Urinary bladder (tissue), 4 donors: Measurements from ENCODE around the gene SPDEF. TPM values are rescaled to one million over a fixed set of nuclear protein-coding genes. Genes with fewer than 3 reads are reported as not detected.

ENCODE experiments used
- DNase-seq: peaks from one replicate; pipeline ENCODE4 v3.0.0-alpha.2; 2015; ENCODE audit errors: extremely low spot score
- H3K27ac ChIP-seq: one replicate; pipeline ENCODE4 v1.5.1; 2013; ENCODE audit warnings: low read depth, mild to moderate bottlenecking, moderate library complexity
- H3K36me3 ChIP-seq: one replicate; pipeline ENCODE4 v1.6.1; 2013; ENCODE audit warnings: mild to moderate bottlenecking, moderate library complexity; ENCODE audit not compliant: insufficient read depth
- H3K4me1 ChIP-seq: one replicate; pipeline ENCODE4 v1.6.1; 2013; ENCODE audit warnings: mild to moderate bottlenecking, moderate library complexity; ENCODE audit not compliant: insufficient read depth
- H3K4me3 ChIP-seq: one replicate; pipeline ENCODE4 v1.5.1; 2013; ENCODE audit warnings: low read depth, low read length
- WGBS: extraction: QIAGEN DNeasy Blood & Tissue Kit; methylation state at CpG from one replicate; pipeline ENCODE4 v1.1.7; 2013; 5-methylcytosine and 5-hydroxymethylcytosine counted together
- polyA plus RNA-seq: library from polyadenylated mRNA; stranded (reverse); fragments of 200-250 nt; gene quantifications from one replicate; pipeline ENCODE4 v1.2.3, GENCODE V29; 2013
- total RNA-seq: library from RNA; depleted of rRNA; stranded (reverse); fragments of >200 nt; gene quantifications from one replicate; pipeline ENCODE4 v1.2.3, GENCODE V29; 2014
- donor health status: healthy with polysubstance abuse.
- donor health status: healthy.

Gene SPDEF
- total and polyA plus RNA-seq, 2 donors, result 0.16 TPM

DNA sequence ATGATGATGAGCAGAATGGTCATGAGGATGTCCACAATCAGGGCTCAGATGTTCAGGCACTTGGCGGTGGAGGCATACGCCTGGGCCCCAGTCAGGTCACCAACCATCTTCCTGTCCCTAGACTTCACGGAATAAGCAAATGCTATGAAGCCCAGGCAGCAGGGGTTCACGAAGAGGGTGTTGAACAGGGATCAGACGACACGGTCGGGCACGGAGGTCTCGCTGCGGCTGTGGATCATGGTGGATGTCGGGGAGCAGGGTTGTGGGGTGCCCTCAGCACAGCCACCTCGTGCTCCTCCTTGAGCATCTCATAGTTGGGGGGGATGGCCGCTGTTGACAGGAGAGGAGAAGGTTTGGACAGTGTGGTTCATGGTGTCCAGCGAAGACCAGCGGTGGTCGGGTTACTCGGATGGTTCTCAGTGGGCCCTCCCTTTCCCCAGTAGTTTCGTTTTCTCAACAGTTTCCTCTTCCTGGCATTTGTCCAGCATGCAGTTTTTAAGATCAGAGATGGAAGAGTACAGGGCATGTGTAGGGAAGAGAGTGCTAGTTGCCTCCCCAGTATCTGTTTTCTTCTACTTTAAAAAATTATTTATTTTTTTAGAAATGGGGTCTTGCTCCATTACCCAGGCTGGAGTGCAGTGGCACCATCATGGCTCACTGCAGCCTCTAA lies 20.3 kb upstream of the SPDEF start:
- H3K36me3 ChIP-seq, result no peaks in the 10 kb centered on the region
- WGBS, result 83% methylated on average over 18 of the region's 18 CpGs
- no peaks in the 10 kb centered on the region for H3K4me1 ChIP-seq
- no peak overlapping the region for H3K4me3 ChIP-seq
- no peak for DNase-seq
- H3K27ac ChIP-seq, result no peak overlapping the region

DNA sequence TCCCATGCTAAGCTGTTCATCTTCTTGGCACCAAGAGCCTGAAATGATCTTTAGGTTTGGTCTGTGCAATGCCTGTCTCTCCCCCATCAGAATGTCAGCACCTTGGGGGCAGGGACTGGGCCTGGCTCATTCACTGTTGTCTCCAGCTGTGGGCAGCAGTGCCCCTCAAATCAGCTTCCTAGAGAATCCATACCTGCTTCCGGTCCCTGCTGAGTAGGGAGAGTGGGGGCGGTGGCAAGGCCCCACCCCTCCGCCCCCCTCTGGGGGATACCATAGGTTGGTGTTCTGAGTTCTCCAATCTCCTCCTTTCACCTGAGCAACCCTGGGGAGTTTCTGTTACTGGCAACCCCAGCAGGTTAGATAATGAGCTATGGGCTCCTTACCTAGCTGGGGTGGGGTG lies 19.2 kb upstream of the SPDEF start:
- Histone ChIP-seq H3K27ac (no peak overlapping the region), H3K4me3 (no peak overlapping the region), H3K4me1 (no peaks in the 10 kb centered on the region), H3K36me3 (no peaks in the 10 kb centered on the region)
- DNase-seq, result no peak
- WGBS, result 60% methylated on average over 3 of the region's 3 CpGs

DNA sequence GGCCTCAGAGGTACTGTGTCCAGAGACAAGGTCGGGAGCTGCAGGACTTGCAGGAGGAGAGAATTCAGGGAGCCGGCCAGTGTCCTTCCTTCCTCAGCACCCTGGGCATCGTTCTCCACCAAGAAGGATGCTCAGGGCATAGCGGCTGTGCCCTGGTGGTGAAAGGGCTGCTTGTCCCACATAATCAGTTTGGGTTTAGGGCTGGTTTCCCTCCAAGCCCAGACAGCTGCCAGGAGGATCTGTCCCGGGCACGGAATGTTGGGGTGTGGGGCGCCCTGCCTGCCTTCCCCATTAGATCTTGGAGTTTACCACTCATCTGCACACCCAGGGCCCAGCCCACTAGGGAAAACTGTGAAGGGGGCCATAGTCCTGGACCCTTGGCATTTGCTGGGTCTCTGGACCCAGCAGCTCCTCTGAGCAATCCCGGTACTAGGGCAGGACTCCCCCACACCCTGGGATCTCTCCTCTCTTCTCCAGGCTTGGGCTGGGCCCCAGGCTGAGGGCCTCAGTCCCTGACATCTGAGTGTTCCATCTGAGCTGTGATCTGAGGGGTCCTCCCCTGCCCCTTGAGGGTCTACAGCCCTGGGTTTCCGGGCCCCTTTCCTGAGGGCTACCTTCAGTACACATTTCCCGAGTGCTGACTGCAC lies 18.6 kb upstream of the SPDEF start:
- Histone ChIP-seq H3K27ac (no peak overlapping the region), H3K4me1 (no peaks in the 10 kb centered on the region), H3K36me3 (no peaks in the 10 kb centered on the region), H3K4me3 (no peak overlapping the region)
- DNase-seq, result no peak
- WGBS, result 77% methylated on average over 10 of the region's 10 CpGs

DNA sequence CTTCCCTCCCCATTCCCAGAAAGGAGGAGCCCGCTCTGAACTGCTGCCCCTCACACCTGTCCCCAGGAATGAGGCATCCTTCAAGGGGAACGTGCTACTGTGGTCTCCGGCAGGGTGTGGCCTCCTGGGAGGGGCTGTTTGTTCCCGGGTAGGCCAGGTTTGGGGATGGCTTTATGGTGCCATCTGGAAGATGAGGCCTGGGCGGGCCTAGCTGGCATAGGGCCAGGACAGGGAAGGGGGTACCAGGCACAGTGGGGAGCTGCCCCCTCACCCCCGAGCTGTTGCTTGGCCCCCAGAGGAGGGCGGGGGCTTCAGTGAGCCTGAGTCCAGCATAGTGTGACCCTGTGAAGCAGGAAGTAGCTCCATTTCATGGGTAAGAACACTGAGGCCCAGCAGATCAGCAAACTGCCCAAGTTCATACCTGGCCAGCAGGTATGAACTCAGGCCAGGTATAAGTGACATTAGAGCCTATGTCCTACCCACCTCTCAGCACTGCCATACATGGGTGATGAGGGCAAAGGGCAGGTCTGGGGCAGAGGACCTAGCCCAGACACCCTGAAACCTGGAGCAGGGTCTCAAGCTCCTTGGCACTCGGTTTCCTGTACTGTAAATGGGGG lies 17.5 kb upstream of the SPDEF start:
- no peak overlapping the region for H3K27ac ChIP-seq
- H3K4me3 ChIP-seq, result no peak overlapping the region
- H3K4me1 ChIP-seq, result no peaks in the 10 kb centered on the region
- no peaks in the 10 kb centered on the region for H3K36me3 ChIP-seq
- no peak for DNase-seq
- WGBS, result 67% methylated on average over 8 of the region's 8 CpGs

DNA sequence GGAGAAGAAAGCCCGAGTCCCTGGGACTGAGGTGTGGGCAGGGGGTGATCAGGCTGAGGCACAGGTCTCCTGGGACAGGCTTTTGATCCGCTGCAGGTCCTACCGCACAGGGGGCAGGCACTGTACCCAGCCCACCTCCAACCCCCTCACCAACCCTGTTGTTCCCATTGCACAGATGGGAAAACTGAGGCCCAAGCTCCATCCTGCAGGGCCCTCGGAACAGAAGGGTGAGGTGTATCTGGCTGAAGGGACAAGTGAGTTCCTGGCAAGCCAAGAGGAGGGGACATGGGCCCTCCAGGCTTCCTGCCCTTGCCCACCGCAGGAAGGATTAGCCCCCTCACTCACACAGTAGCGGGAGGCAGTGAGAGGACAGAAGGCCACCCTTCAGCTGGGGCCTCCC lies 16.5 kb upstream of the SPDEF start:
- no peak overlapping the region for H3K27ac ChIP-seq
- 86% methylated on average over 6 of the region's 6 CpGs for WGBS
- no peak for DNase-seq
- no peaks in the 10 kb centered on the region for H3K4me1 ChIP-seq
- H3K36me3 ChIP-seq, result no peaks in the 10 kb centered on the region
- no peak overlapping the region for H3K4me3 ChIP-seq

DNA sequence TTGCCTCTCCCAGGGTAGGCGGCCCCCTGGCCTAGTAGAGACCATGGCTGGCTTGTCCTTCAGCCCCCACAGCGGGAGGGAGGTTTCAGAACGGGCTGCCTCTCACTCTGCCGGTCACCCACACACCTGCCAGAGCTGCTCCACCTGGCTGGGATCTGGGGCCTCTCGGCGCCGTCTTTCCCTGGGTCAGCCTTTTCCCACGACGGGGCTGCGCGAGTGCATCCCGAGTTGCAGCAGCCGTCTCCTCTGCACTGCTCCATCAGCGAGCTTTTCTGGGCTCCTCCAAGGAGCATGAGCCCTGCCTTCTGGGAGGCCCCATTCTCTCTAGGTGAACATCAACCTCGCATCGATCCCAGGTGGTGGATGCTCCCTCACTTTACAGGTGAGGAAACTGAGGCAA lies 15.9 kb upstream of the SPDEF start:
- DNase-seq, result no peak
- H3K27ac ChIP-seq, result no peak overlapping the region
- WGBS, result 67% methylated on average over 16 of the region's 16 CpGs
- no peak overlapping the region for H3K4me3 ChIP-seq
- no peaks in the 10 kb centered on the region for H3K4me1 ChIP-seq
- H3K36me3 ChIP-seq, result no peaks in the 10 kb centered on the region

DNA sequence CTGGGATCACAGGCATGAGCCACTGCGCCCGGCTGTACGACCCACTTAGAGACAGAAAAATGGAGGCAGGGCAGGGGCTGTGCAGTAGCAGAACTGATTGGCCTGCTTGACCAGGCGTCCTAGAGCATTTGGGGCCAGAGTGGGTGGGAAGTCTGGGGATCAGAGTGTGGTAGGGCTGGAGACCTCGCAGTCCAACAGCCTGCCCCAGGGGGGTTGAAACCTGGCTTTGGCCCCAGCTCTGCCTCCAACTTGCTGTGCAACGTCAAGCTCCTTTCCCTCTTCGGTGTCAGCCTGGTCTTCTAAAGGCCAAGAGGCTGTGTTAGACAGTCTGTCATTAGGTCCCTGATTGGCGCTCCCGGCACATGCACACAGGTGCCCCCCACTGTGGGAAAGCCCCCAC lies 15.3 kb upstream of the SPDEF start:
- Histone ChIP-seq H3K4me3 (no peak overlapping the region), H3K4me1 (no peaks in the 10 kb centered on the region), H3K27ac (no peak overlapping the region), H3K36me3 (no peaks in the 10 kb centered on the region)
- 72% methylated on average over 9 of the region's 9 CpGs for WGBS
- no peak for DNase-seq

DNA sequence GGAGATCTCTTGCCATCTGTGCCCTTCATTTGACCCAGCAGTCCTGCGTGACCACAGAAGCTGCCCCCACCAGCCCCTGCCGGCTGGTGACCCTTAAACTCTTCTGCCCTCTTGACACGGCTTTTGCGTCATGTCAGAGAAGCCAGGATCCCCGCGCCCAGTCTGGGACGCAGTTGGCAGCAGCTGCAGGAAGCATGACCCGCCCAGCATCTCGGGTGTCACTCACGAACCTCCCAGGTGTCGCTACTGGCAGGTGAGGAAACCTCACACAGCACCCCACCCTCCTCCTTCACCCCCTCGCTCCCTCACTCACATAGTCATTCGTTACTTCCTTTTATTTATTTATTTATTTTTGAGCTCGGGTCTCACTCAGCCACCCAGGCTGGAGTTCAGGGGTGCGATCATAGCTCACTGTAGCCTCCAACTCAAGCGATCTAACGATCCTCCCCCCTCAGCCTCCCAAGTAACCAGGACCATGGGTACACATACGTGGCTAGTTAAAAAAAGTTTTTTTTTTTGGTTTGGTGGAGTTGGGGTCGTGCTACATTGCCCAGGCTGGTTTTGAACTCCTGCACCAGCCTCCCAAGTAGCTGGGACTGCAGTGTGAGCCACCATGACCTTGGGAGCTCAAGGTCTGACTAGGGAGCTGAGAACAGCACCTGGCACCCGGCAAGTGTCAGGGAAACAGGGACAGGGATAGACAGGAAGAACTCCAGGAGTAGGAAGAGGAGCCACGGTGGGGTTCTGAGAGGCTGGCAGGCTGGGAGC lies 14.1 kb upstream of the SPDEF start:
- 76% methylated on average over 21 of the region's 21 CpGs for WGBS
- H3K36me3 ChIP-seq, result no peaks in the 10 kb centered on the region

DNA sequence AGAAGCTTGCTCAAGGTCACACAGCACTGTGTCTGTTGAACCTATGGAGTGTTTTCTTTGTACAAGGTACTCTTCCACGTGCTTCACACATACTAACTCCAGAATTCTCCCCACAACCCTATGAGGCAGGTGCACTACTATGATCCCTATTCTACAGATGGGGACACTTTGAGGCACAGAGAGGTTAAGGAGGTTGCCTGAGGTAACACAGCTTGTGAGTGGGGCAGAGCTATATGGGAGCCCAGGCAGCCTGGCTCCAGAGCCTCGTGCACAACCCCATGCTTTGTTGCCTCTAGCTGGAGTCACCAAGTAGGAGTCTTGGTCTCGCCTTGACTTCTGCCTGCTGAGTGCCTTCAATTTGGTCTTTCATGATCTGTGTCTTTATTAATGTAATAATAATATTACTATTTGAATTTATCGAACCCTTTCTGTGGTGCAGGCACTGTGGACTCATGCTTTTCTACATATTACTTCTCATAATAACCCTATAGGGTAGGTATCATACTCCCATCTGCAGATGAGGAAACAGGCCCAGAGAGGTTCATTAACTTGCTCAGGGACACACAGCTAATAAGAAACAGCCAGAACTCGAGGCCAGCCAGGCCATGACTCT lies 13.3 kb upstream of the SPDEF start:
- no peak overlapping the region for H3K27ac ChIP-seq
- no peaks in the 10 kb centered on the region for H3K4me1 ChIP-seq
- no peak overlapping the region for H3K4me3 ChIP-seq
- no peaks in the 10 kb centered on the region for H3K36me3 ChIP-seq
- WGBS, result 86% methylated on average over 5 of the region's 5 CpGs
- DNase-seq, result no peak

More for the DNA sequence above, 14.1 kb upstream of the SPDEF start:
- DNase-seq, result no peak
- no peaks in the 10 kb centered on the region for H3K4me1 ChIP-seq
- H3K27ac ChIP-seq, result no peak overlapping the region
- H3K4me3 ChIP-seq, result no peak overlapping the region

DNA sequence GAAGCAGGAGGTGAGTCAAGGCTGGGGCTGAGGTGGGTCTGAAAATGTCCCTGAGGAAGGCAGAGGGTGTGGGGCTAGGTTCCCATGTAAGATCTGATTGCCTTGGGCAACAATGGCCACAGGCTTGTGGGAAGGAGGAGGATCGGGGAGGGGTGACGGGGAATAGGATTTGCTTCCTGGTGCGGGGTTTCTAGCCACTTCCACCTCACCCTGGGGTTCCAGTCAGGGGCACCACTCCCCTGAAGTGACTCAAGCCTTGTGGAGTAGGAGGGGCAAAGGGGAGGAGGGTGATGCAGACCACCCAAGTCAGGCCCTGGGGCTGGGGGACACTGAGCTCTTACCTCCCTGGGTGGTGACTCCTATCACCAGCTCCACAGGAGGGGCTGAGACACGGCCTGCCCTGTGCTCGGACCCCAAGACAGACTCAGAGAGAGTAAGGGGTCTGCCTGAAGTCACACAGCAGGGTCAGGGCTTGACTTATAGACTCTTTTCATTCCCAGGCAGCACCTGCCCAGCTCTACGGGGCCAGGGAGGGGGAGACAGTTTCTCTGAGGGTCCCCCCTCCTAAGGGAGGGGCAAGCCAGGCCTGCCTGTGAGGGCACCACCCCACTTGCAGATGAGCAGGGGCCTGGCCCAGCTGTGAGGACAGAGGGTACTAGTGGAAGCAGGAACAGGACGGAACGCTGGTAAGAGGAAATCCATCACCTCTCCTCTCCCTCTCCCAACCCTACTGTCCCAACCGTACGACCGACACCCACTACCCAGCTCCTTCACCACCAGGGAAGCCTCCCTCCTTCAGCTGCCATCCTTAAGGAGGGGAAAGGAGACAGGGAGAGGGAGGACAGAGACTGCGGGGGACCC lies 12.4 kb upstream of the SPDEF start:
- Histone ChIP-seq H3K36me3 (no peaks in the 10 kb centered on the region), H3K27ac (no peak overlapping the region), H3K4me3 (no peak overlapping the region), H3K4me1 (no peaks in the 10 kb centered on the region)
- DNase-seq, result no peak
- 41% methylated on average over 12 of the region's 12 CpGs for WGBS

DNA sequence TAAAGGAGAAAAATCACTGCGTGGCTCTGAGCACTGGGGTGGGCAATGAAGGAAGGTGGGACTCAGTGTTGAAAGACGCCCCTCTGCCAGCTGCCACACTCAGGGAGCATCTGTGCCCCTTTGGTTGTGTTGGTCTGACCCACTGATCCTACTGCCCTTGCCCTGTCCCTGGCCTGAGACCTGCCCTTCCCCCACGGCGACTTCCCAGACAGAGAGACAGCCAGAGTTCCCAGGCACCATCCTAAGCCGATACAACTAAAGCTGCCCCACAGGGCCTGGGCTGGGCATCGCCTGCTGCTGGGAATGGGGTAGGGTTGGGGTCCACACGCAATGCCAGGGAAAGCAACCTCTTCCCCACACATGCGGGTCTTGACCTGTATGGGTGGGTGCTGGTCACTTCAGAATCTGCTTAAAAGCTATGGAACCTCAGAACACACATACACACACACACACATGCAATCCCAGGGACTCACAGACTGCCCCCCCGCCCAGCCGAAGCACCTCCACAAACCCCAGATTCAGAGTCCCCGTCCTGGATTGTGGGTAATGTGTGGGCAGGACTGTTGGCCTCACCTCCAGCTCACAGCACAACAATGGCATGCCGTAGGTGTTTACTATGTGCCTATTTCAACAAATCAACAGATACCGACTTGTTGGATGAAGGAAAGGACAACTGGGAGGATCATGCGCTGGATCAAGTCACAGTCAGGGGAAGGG lies 10.9 kb upstream of the SPDEF start:
- H3K4me1 ChIP-seq, result no peaks in the 10 kb centered on the region
- 81% methylated on average over 14 of the region's 14 CpGs for WGBS
- no peak for DNase-seq
- H3K36me3 ChIP-seq, result no peaks in the 10 kb centered on the region
- no peak overlapping the region for H3K4me3 ChIP-seq
- no peak overlapping the region for H3K27ac ChIP-seq

DNA sequence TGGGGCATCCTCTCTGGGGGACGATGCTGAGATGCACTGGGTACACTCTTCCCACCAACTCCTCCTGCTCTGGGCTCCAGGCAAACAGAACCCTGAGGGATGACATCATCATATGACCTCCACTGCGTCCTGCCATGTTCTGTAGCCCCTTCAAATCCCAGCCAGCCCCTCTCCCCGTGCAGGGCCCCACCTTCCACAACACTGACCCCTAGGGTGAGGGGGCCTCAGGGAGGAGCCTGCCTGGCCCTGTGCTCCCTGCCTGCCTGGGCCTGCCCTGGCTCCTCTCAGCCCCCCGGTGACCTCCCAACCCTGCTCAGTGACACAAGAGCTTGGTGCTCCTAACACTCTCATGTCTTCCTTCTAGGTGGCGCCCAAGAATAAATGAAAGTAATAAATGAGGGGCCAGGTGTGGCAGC lies 9.6 kb upstream of the SPDEF start:
- no peak for DNase-seq
- H3K4me3 ChIP-seq, result no peak overlapping the region
- H3K4me1 ChIP-seq, result no peaks in the 10 kb centered on the region
- H3K27ac ChIP-seq, result no peak overlapping the region
- 58% methylated on average over 5 of the region's 5 CpGs for WGBS
- no peaks in the 10 kb centered on the region for H3K36me3 ChIP-seq
